ENCODE data around the gene HES6.

The HES6 gene

GRCh38 chr2:238251986-238252385 lies 12.1 kb upstream of the HES6 start:
- Histone ChIP-seq H3K36me3 (ENCODE audit: insufficient read depth, low read length) (peaks cover 27% of the 10 kb centered on the region; the same call in 1 of the 2 replicates), H3K9ac (ENCODE audit: low read length) (no peak overlapping the region), H3K4me2 (ENCODE audit: low read length) (no peak overlapping the region), H3K4me1 (ENCODE audit: insufficient read depth, low read length, severe bottlenecking) (no peaks in the 10 kb centered on the region), H3F3A (ENCODE audit: insufficient read depth, low read length) (no peaks in the 10 kb centered on the region), H3K27ac (ENCODE audit: low read depth, low read length, poor library complexity, severe bottlenecking) (no peak overlapping the region), H3K9me3 (ENCODE audit: low read length) (no peaks in the 10 kb centered on the region), H3K27me3 (ENCODE audit: insufficient read depth, low read length) (no peaks in the 10 kb centered on the region), H3K9me2 (ENCODE audit: low read depth, low read length) (no peaks in the 10 kb centered on the region), H4K20me1 (ENCODE audit: insufficient read depth, low read length) (no peaks in the 10 kb centered on the region), H2AFZ (ENCODE audit: low read length) (no peak overlapping the region), H3K4me3 (ENCODE audit: low read depth, low read length, poor library complexity, severe bottlenecking) (no peak overlapping the region), H3K79me2 (ENCODE audit: insufficient read depth, low read length) (no peaks in the 10 kb centered on the region)
- TF ChIP-seq CTCF (IDR thresholded peaks at IDR 0.05; ENCODE audit: low read length) (no peak), EZH2 (IDR thresholded peaks at IDR 0.05; ENCODE audit: borderline replicate concordance, low read length) (no peak)

- Histone ChIP-seq H3K79me2 (ENCODE audit: insufficient read depth, low read length) (no peaks in the 10 kb centered on the region), H3F3A (ENCODE audit: insufficient read depth, low read length) (no peaks in the 10 kb centered on the region), H2AFZ (ENCODE audit: low read length) (no peak overlapping the region), H3K27ac (ENCODE audit: low read depth, low read length, poor library complexity, severe bottlenecking) (no peak overlapping the region), H3K27me3 (ENCODE audit: insufficient read depth, low read length) (no peaks in the 10 kb centered on the region), H3K9me3 (ENCODE audit: low read length) (no peaks in the 10 kb centered on the region), H4K20me1 (ENCODE audit: insufficient read depth, low read length) (no peaks in the 10 kb centered on the region), H3K4me2 (ENCODE audit: low read length) (no peak overlapping the region), H3K4me1 (ENCODE audit: insufficient read depth, low read length, severe bottlenecking) (no peaks in the 10 kb centered on the region), H3K9ac (ENCODE audit: low read length) (no peak overlapping the region), H3K4me3 (ENCODE audit: low read depth, low read length, poor library complexity, severe bottlenecking) (no peak overlapping the region), H3K36me3 (ENCODE audit: insufficient read depth, low read length) (peaks cover 27% of the 10 kb centered on the region; the same call in 1 of the 2 replicates), H3K9me2 (ENCODE audit: low read depth, low read length) (no peaks in the 10 kb centered on the region)
- TF ChIP-seq CTCF (IDR thresholded peaks at IDR 0.05; ENCODE audit: low read length) (no peak), EZH2 (IDR thresholded peaks at IDR 0.05; ENCODE audit: borderline replicate concordance, low read length) (no peak)
Observed at GRCh38 chr2:238251331-238251730, 11.5 kb upstream of the HES6 start.

- Histone ChIP-seq H3K9me2 (ENCODE audit: low read depth, low read length) (no peaks in the 10 kb centered on the region), H4K20me1 (ENCODE audit: insufficient read depth, low read length) (no peaks in the 10 kb centered on the region), H2AFZ (ENCODE audit: low read length) (no peak overlapping the region), H3K36me3 (ENCODE audit: insufficient read depth, low read length) (peaks cover 23% of the 10 kb centered on the region; the same call in 1 of the 2 replicates), H3K9me3 (ENCODE audit: low read length) (no peaks in the 10 kb centered on the region), H3K4me2 (ENCODE audit: low read length) (no peak overlapping the region), H3K4me3 (ENCODE audit: low read depth, low read length, poor library complexity, severe bottlenecking) (no peak overlapping the region), H3F3A (ENCODE audit: insufficient read depth, low read length) (no peaks in the 10 kb centered on the region), H3K27ac (ENCODE audit: low read depth, low read length, poor library complexity, severe bottlenecking) (no peak overlapping the region), H3K79me2 (ENCODE audit: insufficient read depth, low read length) (no peaks in the 10 kb centered on the region), H3K4me1 (ENCODE audit: insufficient read depth, low read length, severe bottlenecking) (no peaks in the 10 kb centered on the region), H3K27me3 (ENCODE audit: insufficient read depth, low read length) (no peaks in the 10 kb centered on the region), H3K9ac (ENCODE audit: low read length) (no peak overlapping the region)
- TF ChIP-seq EZH2 (IDR thresholded peaks at IDR 0.05; ENCODE audit: borderline replicate concordance, low read length) (no peak), CTCF (IDR thresholded peaks at IDR 0.05; ENCODE audit: low read length) (no peak)
Observed at GRCh38 chr2:238250896-238251295, 11.1 kb upstream of the HES6 start.

Measured in OCI-LY1 (cell line).